D341Med (cell line): ENCODE data around the gene CTDSP1.

Experiments
- DNase-seq: peaks from one replicate; pipeline ENCODE4 v3.0.0; 2012; ENCODE audit warnings: low spot score

CTDSP1 gene

GRCh38 chr2:218400167-218400929 is 680 bp downstream of the CTDSP1 start:
- DNase-seq: peak; percentile 61

- no peak for DNase-seq
Observed at GRCh38 chr2:218400930-218401881, 1.5 kb downstream of the CTDSP1 start.

GRCh38 chr2:218401890-218402289 is 2.2 kb downstream of the CTDSP1 start:
- DNase-seq: no peak

DNA sequence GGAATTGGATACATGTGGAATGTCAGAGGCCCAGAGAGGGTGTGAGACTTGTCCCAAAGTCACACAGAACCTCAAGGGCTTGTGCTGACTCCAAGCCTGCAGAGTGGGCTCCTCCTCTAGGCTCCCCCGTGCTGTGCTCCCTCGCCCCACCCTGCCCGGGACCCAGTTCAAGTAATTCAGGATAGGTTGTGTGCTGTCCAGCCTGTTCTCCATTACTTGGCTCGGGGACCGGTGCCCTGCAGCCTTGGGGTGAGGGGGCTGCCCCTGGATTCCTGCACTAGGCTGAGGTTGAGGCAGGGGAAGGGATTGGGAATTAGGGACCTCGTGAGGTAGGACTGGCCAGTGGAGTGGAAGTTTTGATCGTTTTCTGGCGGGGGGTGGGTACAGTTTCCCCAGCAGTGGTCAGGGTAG is 2.8 kb downstream of the CTDSP1 start:
- DNase-seq: no peak

DNA sequence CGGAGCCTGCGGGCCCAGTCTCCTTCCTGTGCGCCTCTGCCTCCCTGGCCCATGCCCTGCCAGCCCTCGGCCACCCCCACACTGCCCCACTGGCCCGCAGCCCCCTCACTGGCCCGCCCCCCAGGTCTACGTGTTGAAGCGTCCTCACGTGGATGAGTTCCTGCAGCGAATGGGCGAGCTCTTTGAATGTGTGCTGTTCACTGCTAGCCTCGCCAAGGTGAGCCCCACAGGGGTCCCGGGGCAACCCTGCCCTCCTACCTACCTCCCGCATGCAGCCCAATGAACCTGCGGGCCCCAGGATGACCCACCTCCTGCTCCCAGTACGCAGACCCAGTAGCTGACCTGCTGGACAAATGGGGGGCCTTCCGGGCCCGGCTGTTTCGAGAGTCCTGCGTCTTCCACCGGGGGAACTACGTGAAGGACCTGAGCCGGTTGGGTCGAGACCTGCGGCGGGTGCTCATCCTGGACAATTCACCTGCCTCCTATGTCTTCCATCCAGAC is 3.3 kb downstream of the CTDSP1 start:
- no peak for DNase-seq

- no peak for DNase-seq
Observed at GRCh38 chr2:218403810-218404209, 4.1 kb downstream of the CTDSP1 start.

DNA sequence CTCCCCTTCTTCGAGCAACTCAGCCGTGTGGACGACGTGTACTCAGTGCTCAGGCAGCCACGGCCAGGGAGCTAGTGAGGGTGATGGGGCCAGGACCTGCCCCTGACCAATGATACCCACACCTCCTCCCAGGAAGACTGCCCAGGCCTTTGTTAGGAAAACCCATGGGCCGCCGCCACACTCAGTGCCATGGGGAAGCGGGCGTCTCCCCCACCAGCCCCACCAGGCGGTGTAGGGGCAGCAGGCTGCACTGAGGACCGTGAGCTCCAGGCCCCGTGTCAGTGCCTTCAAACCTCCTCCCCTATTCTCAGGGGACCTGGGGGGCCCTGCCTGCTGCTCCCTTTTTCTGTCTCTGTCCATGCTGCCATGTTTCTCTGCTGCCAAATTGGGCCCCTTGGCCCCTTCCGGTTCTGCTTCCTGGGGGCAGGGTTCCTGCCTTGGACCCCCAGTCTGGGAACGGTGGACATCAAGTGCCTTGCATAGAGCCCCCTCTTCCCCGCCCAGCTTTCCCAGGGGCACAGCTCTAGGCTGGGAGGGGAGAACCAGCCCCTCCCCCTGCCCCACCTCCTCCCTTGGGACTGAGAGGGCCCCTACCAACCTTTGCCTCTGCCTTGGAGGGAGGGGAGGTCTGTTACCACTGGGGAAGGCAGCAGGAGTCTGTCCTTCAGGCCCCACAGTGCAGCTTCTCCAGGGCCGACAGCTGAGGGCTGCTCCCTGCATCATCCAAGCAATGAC is 4.8 kb downstream of the CTDSP1 start:
- no peak for DNase-seq

DNA sequence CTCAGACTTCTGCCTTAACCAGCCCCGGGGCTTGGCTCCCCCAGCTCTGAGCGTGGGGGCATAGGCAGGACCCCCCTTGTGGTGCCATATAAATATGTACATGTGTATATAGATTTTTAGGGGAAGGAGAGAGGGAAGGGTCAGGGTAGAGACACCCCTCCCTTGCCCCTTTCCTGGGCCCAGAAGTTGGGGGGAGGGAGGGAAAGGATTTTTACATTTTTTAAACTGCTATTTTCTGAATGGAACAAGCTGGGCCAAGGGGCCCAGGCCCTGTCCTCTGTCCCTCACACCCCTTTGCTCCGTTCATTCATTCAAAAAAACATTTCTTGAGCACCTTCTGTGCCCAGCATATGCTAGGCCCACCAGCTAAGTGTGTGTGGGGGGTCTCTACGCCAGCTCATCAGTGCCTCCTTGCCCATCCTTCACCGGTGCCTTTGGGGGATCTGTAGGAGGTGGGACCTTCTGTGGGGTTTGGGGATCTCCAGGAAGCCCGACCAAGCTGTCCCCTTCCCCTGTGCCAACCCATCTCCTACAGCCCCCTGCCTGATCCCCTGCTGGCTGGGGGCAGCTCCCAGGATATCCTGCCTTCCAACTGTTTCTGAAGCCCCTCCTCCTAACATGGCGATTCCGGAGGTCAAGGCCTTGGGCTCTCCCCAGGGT is 5.5 kb downstream of the CTDSP1 start:
- DNase-seq: no peak

DNA sequence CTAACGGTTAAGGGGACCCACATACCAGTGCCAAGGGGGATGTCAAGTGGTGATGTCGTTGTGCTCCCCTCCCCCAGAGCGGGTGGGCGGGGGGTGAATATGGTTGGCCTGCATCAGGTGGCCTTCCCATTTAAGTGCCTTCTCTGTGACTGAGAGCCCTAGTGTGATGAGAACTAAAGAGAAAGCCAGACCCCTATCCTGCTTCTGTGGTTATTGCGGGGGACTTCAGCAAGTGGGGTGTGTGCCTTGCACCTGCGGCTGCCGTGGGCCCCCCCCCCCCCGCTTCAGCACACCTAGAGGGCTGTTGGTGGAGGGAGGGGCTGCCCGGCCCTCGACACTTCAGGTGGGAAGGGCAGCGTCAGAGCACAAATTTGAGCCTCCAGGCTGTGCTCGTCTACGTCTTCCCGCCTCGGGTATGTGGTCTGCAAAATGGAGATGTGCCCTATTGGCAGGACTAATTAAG is 6.1 kb downstream of the CTDSP1 start:
- no peak for DNase-seq

GRCh38 chr2:218406209-218406948 is 6.7 kb downstream of the CTDSP1 start:
- DNase-seq: peak; percentile 95

DNA sequence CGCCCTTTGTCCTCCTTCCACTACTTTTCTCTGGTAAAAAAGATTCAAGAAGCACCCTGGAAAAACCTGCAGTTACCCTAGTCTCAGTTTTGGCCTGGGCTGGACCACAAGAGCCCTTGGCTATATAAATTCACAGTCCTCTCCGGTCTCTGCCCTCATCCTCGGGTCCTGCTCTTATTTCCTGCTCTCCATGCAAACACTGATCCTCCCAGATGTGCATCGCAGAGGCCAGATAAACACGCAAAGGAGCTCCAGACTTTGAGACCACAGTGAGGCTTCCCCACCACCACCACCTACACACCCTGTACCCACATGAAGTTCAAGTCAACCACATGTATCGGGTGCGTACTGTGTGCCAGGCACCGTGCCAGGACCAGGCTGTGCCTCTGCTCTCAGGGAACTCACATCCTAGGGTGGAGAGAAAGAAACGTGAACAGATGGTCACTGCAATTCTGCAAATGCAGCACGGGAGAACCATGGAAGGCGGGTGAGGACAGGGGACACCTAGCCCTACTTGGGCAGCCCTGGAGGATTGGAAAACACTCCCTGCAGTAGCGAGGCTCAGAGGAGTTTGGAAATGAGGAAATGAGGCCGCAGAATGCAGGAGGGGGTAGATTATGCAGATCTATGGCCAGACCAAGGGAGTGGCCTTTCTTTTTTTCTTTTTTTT is 7.4 kb downstream of the CTDSP1 start:
- no peak for DNase-seq

- no peak for DNase-seq
Observed at GRCh38 chr2:218407717-218408116, 8.0 kb downstream of the CTDSP1 start.

DNA sequence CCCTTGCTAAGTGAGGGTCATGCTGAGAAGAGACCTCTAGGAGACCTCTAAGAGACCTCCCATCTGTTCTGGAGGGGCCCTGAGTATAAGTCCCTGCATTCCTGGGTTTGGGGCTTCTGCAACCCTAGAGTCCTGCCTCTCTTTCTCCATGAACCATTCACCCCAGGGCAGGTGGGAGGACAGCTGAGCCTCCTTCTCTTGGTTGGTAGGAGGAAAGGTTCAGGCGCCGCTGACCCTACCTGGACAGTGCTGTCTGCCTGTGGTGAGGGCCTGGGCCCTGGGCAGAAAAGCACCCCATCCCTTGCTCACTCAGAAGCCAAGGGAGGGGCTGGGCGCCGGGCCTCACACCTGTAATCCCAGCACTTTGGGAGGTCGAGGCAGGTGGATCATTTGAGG is 18.7 kb downstream of the CTDSP1 start:
- no peak for DNase-seq

DNA sequence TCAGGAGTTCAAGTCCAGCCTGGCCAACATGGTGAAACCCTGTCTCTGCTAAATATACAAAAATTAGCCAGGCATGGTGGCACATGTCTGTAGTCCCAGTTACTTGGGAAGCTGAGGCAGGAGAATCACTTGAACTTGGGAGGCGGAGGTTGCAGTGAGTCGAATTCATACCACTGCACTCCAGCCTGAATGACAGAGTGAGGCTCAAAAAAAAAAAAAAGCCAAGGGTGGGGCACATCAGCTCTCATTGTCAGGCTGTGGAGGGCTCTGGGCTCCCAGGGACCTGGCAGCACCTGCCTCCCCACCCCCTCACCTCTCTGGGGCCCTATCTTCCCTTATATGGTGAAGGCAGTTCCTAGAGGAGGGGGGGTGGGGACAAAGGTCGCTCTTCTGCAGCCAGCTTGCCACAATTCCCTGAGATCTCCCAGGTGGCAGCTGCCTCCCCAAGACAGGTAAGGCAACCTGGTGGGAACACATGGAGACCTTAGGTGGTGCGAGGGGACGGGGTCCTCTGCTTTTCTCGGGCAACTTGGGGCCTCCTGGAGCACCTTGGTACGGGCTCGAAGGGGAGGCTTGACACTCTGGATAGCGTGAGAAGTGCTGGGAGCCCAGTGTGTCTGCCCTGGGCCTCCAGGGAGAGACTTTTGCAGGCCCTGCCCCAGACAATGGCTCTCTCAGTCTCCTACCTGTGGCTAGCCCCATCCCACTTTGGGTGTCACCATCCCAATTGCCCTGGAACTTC is 19.2 kb downstream of the CTDSP1 start, which contains the start of gene VIL1:
Gene VIL1, plus strand, starts transcription at position 407 of the 742 bp plus-strand sequence. CDS start 4,656 bp downstream, outside the sequence.
- no peak for DNase-seq

- DNase-seq: no peak
Observed at GRCh38 chr2:218419630-218420216, 20.1 kb downstream of the CTDSP1 start.

GRCh38 chr2:218421027-218421426 is 21.4 kb downstream of the CTDSP1 start:
- DNase-seq: no peak

- DNase-seq: no peak
Observed at GRCh38 chr2:218422403-218423086, 22.9 kb downstream of the CTDSP1 start.

GRCh38 chr2:218423584-218423983 is 23.9 kb downstream of the CTDSP1 start:
- no peak for DNase-seq
